ENCODE data around the gene ACSS1. TPM values are rescaled to one million over a fixed set of nuclear protein-coding genes. Genes with fewer than 3 reads are reported as not detected.

The ACSS1 gene
- total and polyA plus RNA-seq, 2 of the 8 experiments (the other 6 are each of a cell fraction or from before 2014, with no cell fraction given): 2.6 to 3.4 TPM

GRCh38 chr20:25065072-25065624 is 7.2 kb upstream of the ACSS1 start (continued):
- TF ChIP-seq CEBPB (IDR thresholded peaks at IDR 0.05; ENCODE audit: low read depth, low read length) (no peak), KDM1A (IDR thresholded peaks at IDR 0.05; ENCODE audit: borderline replicate concordance, low read length) (no peak), GABPA (IDR thresholded peaks at IDR 0.05; ENCODE audit: borderline replicate concordance, insufficient read depth, low read length) (no peak)
- TF ChIP-seq, protein P1, sequence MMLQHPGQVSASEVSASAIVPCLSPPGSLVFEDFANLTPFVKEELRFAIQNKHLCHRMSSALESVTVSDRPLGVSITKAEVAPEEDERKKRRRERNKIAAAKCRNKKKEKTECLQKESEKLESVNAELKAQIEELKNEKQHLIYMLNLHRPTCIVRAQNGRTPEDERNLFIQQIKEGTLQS (IDR thresholded peaks at IDR 0.05; ENCODE audit: insufficient read depth, low read depth, low read length): no peak
